Kidney (tissue), 14 donors: ENCODE data around the gene NFKB2. TPM values are rescaled to one million over a fixed set of nuclear protein-coding genes. Genes with fewer than 3 reads are reported as not detected.

ENCODE experiments used
- DNase-seq, 5 donors: peaks; one replicate each; pipeline ENCODE4 v3.0.0-alpha.2; 2013 to 2020
- FAIRE-seq: peaks from 2 replicates; lab custom pipeline; 2012; peaks lifted over from hg19 to GRCh38; lab: Jason Lieb, UNC
- H3K27ac ChIP-seq, 2 donors: one replicate each; pipeline ENCODE4 v1.7.0; 2013; ENCODE audit warnings: low read depth in 2 of 2, low read length in 2 of 2, inconsistent platforms in 1 of 2
- H3K27me3 ChIP-seq: one replicate; pipeline ENCODE4 v1.7.1; 2013; ENCODE audit warnings: low read length, inconsistent platforms; ENCODE audit not compliant: control insufficient read depth, insufficient read depth
- H3K36me3 ChIP-seq, 3 donors: one replicate each; pipeline versions ENCODE4 v1.7.0 to v1.7.1; 2013; ENCODE audit warnings: low read length in 3 of 3, control low read depth in 1 of 3, inconsistent platforms in 1 of 3; ENCODE audit not compliant: insufficient read depth in 3 of 3, control insufficient read depth in 2 of 3
- H3K4me1 ChIP-seq, 3 donors: one replicate each; pipeline versions ENCODE4 v1.7.0 to v1.7.1; 2013; ENCODE audit warnings: low read length in 3 of 3, inconsistent platforms in 1 of 3, low read depth in 1 of 3; ENCODE audit not compliant: control insufficient read depth in 2 of 3, insufficient read depth in 2 of 3
- H3K4me3 ChIP-seq, 3 donors: one replicate each; pipeline versions ENCODE4 v1.7.0 to v1.8.1; 2013; ENCODE audit warnings: low read length in 3 of 3, control low read depth in 1 of 3, inconsistent platforms in 1 of 3
- H3K9ac ChIP-seq, 3 donors: one replicate each; pipeline versions ENCODE4 v1.7.0 to v1.7.1; 2013; ENCODE audit warnings: low read length in 3 of 3, control low read depth in 1 of 3, inconsistent platforms in 1 of 3
- H3K9me3 ChIP-seq, 3 donors: one replicate each; pipeline versions ENCODE4 v1.7.0 to v1.7.1; 2013; ENCODE audit warnings: low read length in 3 of 3, control low read depth in 1 of 3, inconsistent platforms in 1 of 3; ENCODE audit not compliant: control insufficient read depth in 2 of 3, insufficient read depth in 1 of 3
- intact Hi-C: fragments of 100-400 bp; cut with DNase I; formaldehyde crosslinking; loops from one replicate; pipeline ENCODE4 v1.11.1; 2022
- microRNA-seq: library from miRNA; unstranded; fragments of <30 nt; microRNA quantifications from one replicate; pipeline ENCODE4 v1.2.0, GENCODE V29; 2020
- polyA plus RNA-seq: library from polyadenylated mRNA; stranded (reverse); fragments of 350-450 nt; fragmentation: Illumina TruSeq; extraction: RNeasy Lipid Tissue Mini Kit (QIAGEN cat#74804); gene quantifications from one replicate; pipeline ENCODE4 v1.2.3, GENCODE V29; 2014; ENCODE audit warnings: low read depth, low replicate concordance; ENCODE audit not compliant: insufficient read depth
- total RNA-seq: library from RNA; stranded (reverse); fragmentation: NEBNext Ultra II Directional; extraction: Animal tissue kit (Norgen Biotek cat#: 25700); gene quantifications from one replicate; pipeline ENCODE4 v1.2.1, GENCODE V29; 2021
- TF ChIP-seq, protein P1 (sequence below): IDR thresholded peaks from 3 replicates; pipeline ENCODE4 v1.5.1; 2012; ENCODE audit warnings: mild to moderate bottlenecking, moderate library complexity, borderline replicate concordance; ENCODE audit not compliant: insufficient read depth; ENCODE audit errors: extremely low read depth
- donor health status: control.
- donor health status: control.
- donor health status: control.
- donor health status: control.
- donor health status: control.
- donor health status: DM: yes; HTN: yes; CAD: no.
- donor health status: Normal renal cell carcinoma (clear cell type).

The NFKB2 gene
- total and polyA plus RNA-seq, 2 donors from 2014 or later, result 14.0 to 62.7 TPM

DNA sequence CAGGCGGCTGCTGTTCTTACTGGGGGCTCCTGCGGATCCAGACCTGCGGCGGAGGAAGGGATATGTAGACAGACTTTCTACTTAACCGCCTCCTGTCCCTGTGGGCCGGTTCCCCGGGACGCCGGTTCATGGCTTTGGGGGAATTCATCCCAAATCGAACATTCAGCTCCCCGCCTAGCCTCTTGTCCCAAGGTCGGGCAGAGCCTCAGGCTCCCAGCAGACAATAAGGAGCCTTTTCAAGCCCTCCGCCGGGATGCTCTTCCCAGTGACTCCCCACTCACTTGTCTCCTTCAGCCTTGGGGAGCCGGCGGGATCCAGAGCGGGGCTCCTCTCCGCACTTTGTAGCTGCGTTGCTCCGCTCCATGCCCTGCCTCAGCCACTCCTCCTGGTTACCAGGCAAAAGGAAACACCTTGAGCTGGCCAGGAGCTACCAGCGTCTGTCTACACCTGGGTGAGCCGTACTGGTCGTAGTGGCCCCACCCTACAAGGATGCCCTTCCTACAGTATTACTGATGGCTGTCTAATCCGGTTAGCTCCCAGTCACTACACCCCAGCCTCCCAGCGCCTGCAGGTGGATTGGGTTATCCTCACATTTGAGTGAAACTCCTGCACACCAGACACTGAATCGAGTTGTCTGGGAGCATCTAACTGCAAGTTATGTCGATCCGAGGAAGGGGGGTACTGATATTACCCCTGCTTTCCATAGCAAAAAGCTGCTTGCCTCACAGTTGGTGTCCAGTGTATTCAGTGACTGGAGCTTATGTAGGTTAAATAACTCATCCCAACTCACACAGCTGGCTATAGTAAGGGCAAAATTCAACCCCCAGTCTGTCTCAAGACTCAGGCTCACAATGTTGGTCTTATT lies 55.8 kb downstream of the NFKB2 start, which contains the start of gene C10orf95:
Gene C10orf95, minus strand, starts transcription at position 439 of the 865 bp plus-strand sequence. CDS start 450 bp downstream, outside the sequence.
- DNase-seq (peak in 4 of 5 donors; percentile 24 to 84 (median 44)), FAIRE-seq (no peak)
- Histone ChIP-seq H3K36me3 (peaks cover 0 to 7% (median 2%) of the 10 kb centered on the region in 3 donors), H3K9me3 (no peaks in the 10 kb centered on the region), H3K27me3 (no peaks in the 10 kb centered on the region), H3K27ac (peak within 1 kb of the TSS; percentile 67 to 87), H3K4me3 (peak within 1 kb of the TSS; percentile 35 to 84 (median 75)), H3K4me1 (peaks cover 0 to 15% (median 5%) of the 10 kb centered on the region in 3 donors), H3K9ac (peak within 1 kb of the TSS in 2 of 3 donors; percentile 58 to 62)
- TF ChIP-seq, protein P1, sequence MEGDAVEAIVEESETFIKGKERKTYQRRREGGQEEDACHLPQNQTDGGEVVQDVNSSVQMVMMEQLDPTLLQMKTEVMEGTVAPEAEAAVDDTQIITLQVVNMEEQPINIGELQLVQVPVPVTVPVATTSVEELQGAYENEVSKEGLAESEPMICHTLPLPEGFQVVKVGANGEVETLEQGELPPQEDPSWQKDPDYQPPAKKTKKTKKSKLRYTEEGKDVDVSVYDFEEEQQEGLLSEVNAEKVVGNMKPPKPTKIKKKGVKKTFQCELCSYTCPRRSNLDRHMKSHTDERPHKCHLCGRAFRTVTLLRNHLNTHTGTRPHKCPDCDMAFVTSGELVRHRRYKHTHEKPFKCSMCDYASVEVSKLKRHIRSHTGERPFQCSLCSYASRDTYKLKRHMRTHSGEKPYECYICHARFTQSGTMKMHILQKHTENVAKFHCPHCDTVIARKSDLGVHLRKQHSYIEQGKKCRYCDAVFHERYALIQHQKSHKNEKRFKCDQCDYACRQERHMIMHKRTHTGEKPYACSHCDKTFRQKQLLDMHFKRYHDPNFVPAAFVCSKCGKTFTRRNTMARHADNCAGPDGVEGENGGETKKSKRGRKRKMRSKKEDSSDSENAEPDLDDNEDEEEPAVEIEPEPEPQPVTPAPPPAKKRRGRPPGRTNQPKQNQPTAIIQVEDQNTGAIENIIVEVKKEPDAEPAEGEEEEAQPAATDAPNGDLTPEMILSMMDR, result no peak
- intact Hi-C loops, result no loop called here

Small RNAs within 50 kb of the gene (microRNA-seq; reads per million reads assigned to microRNA genes)
- 3,781 reads per million, percentile 90 among the genes with 10 or more reads in this experiment for gene MIR146B

Other genes starting within 250 kb of the NFKB2 start
- 50.4 TPM for gene NOLC1, start 243.3 kb upstream of the NFKB2 start, total RNA-seq
- 20.1 TPM for gene NOLC1, start 243.3 kb upstream of the NFKB2 start, polyA plus RNA-seq
- gene ELOVL3, start 169.4 kb upstream of the NFKB2 start, total RNA-seq, result 0.35 TPM
- not detected for gene ELOVL3, start 169.4 kb upstream of the NFKB2 start, polyA plus RNA-seq
- not detected for gene PITX3, start 154.2 kb upstream of the NFKB2 start, total RNA-seq
- 0.39 TPM for gene PITX3, start 154.2 kb upstream of the NFKB2 start, polyA plus RNA-seq
- gene GBF1, start 150.2 kb upstream of the NFKB2 start, total RNA-seq, result 53.3 TPM
- 14.4 TPM for gene GBF1, start 150.2 kb upstream of the NFKB2 start, polyA plus RNA-seq
- gene PSD, start 23.1 kb downstream of the NFKB2 start, total RNA-seq, result 2.2 TPM
- gene PSD, start 23.1 kb downstream of the NFKB2 start, polyA plus RNA-seq, result 1.2 TPM
- 17.9 TPM for gene FBXL15, start 25.1 kb downstream of the NFKB2 start, total RNA-seq
- gene FBXL15, start 25.1 kb downstream of the NFKB2 start, polyA plus RNA-seq, result 28.0 TPM
- 50.9 TPM for gene CUEDC2, start 36.9 kb downstream of the NFKB2 start, total RNA-seq
- gene CUEDC2, start 36.9 kb downstream of the NFKB2 start, polyA plus RNA-seq, result 117 TPM
- 2.7 TPM for gene C10orf95, start 55.8 kb downstream of the NFKB2 start, total RNA-seq
- 0.62 TPM for gene C10orf95, start 55.8 kb downstream of the NFKB2 start, polyA plus RNA-seq
- 74.2 TPM for gene ACTR1A, start 107.0 kb downstream of the NFKB2 start, total RNA-seq
- 74.7 TPM for gene ACTR1A, start 107.0 kb downstream of the NFKB2 start, polyA plus RNA-seq
- 18.9 TPM for gene SUFU, start 108.3 kb downstream of the NFKB2 start, total RNA-seq
- 6.5 TPM for gene SUFU, start 108.3 kb downstream of the NFKB2 start, polyA plus RNA-seq
- gene TRIM8, start 248.8 kb downstream of the NFKB2 start, total RNA-seq, result 198 TPM
- gene TRIM8, start 248.8 kb downstream of the NFKB2 start, polyA plus RNA-seq, result 160 TPM